ENCODE data around the gene LMNTD2. TPM values are rescaled to one million over a fixed set of nuclear protein-coding genes. Genes with fewer than 3 reads are reported as not detected.

LMNTD2 gene
- polyA plus RNA-seq, 2 of the 4 experiments (the other 2 are of a cell fraction) = 2.2 to 3.5 TPM

DNA sequence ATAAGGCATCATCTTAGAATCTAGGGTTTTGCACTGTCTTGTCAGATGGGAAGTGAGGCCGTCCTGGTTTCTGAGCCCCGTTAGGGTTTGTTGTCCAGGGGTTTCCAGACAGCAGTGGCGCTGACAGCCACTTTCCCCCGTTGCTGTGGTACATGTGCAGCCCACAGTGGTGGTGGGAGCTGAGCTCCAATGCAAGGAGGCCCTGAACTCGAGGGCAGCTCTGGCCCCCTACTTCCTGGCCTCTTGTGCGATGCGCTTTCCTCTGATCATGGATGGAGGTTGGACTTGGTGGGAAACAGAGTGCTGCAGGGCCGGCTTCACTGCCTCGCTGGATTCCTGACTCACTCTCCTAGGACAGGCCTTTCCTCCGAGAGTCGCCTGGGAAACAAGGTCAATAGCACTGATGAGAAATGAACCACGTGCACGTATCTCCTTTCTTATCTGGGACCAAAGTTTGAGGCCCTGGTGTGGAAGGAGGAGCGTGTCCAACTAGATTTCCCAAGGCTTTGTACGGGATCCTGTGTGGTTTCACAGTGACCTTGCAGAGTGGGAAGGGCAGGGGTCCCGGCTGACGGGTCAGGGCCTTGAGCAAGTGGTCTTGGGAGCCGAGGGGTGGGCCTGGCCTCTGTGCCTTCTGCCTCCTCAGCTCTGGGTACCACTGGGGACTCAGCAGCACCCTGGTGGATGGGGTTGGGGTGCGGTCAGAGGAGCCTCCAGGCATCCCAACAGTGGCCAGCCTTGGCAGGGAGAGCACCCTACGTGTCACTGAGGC lies 19.5 kb upstream of the LMNTD2 start:
- WGBS (ENCODE audit: missing lambda C conversion rate) = 88% methylated on average over 18 of the region's 20 CpGs
- TF ChIP-seq, protein P1, sequence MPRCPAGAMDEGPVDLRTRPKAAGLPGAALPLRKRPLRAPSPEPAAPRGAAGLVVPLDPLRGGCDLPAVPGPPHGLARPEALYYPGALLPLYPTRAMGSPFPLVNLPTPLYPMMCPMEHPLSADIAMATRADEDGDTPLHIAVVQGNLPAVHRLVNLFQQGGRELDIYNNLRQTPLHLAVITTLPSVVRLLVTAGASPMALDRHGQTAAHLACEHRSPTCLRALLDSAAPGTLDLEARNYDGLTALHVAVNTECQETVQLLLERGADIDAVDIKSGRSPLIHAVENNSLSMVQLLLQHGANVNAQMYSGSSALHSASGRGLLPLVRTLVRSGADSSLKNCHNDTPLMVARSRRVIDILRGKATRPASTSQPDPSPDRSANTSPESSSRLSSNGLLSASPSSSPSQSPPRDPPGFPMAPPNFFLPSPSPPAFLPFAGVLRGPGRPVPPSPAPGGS (IDR thresholded peaks at IDR 0.05) = no peak
- TF ChIP-seq CHD2 (IDR thresholded peaks at IDR 0.05; ENCODE audit: low read length, partially characterized antibody) (no peak), RNF2 (IDR thresholded peaks at IDR 0.05; ENCODE audit: borderline replicate concordance, low read depth) (no peak), ZNF302 (CRISPR knock-in tag; IDR thresholded peaks at IDR 0.05) (no peak), EHF (CRISPR knock-in tag; IDR thresholded peaks at IDR 0.05) (no peak), ESRRA (IDR thresholded peaks at IDR 0.05; ENCODE audit: borderline replicate concordance, low read length) (no peak), RCOR1 (IDR thresholded peaks at IDR 0.05; ENCODE audit: low read depth, low read length) (no peak), CBX8 (IDR thresholded peaks at IDR 0.05) (no peak), RARB (CRISPR knock-in tag; IDR thresholded peaks at IDR 0.05) (no peak), TP53 (CRISPR knock-in tag; IDR thresholded peaks at IDR 0.05) (no peak), HOXB13 (CRISPR knock-in tag; IDR thresholded peaks at IDR 0.05; ENCODE audit: low read depth) (no peak), RAD21 (conservative IDR thresholded peaks at IDR 0.05 in 1 of 2, IDR thresholded peaks at IDR 0.05 in 1 of 2) (no peak), NR3C1 (IDR thresholded peaks at IDR 0.05) (no peak), NFE2L2 (conservative IDR thresholded peaks at IDR 0.05; ENCODE audit: low read length) (no peak)
- TF ChIP-seq, protein P2, sequence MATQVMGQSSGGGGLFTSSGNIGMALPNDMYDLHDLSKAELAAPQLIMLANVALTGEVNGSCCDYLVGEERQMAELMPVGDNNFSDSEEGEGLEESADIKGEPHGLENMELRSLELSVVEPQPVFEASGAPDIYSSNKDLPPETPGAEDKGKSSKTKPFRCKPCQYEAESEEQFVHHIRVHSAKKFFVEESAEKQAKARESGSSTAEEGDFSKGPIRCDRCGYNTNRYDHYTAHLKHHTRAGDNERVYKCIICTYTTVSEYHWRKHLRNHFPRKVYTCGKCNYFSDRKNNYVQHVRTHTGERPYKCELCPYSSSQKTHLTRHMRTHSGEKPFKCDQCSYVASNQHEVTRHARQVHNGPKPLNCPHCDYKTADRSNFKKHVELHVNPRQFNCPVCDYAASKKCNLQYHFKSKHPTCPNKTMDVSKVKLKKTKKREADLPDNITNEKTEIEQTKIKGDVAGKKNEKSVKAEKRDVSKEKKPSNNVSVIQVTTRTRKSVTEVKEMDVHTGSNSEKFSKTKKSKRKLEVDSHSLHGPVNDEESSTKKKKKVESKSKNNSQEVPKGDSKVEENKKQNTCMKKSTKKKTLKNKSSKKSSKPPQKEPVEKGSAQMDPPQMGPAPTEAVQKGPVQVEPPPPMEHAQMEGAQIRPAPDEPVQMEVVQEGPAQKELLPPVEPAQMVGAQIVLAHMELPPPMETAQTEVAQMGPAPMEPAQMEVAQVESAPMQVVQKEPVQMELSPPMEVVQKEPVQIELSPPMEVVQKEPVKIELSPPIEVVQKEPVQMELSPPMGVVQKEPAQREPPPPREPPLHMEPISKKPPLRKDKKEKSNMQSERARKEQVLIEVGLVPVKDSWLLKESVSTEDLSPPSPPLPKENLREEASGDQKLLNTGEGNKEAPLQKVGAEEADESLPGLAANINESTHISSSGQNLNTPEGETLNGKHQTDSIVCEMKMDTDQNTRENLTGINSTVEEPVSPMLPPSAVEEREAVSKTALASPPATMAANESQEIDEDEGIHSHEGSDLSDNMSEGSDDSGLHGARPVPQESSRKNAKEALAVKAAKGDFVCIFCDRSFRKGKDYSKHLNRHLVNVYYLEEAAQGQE (IDR thresholded peaks at IDR 0.05) = no peak
- TF ChIP-seq, protein P3, sequence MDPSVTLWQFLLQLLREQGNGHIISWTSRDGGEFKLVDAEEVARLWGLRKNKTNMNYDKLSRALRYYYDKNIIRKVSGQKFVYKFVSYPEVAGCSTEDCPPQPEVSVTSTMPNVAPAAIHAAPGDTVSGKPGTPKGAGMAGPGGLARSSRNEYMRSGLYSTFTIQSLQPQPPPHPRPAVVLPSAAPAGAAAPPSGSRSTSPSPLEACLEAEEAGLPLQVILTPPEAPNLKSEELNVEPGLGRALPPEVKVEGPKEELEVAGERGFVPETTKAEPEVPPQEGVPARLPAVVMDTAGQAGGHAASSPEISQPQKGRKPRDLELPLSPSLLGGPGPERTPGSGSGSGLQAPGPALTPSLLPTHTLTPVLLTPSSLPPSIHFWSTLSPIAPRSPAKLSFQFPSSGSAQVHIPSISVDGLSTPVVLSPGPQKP (IDR thresholded peaks at IDR 0.05; ENCODE audit: low read depth, low read length) = no peak
- H3K27ac ChIP-seq = no peak overlapping the region
- H3K4me1 ChIP-seq = peaks cover 20% of the 10 kb centered on the region
- FAIRE-seq = no peak
- CTCF ChIA-PET = interaction anchor here (1.3 to 1.8 kb wide), 2 partner anchors 75 to 143 kb away, joined by 3 to 4 read pairs; no protein-coding TSS in a partner anchor
- no peaks in the 10 kb centered on the region for H3K9me3 ChIP-seq
- POLR2A ChIA-PET = no interaction called here
- H3K4me3 ChIP-seq = no peak overlapping the region
- no peak for ATAC-seq
- DNase-seq (ENCODE audit: low read depth in 1 of 2, low spot score in 1 of 2) = no peak
- no peak overlapping the region for H3K4me2 ChIP-seq

DNA sequence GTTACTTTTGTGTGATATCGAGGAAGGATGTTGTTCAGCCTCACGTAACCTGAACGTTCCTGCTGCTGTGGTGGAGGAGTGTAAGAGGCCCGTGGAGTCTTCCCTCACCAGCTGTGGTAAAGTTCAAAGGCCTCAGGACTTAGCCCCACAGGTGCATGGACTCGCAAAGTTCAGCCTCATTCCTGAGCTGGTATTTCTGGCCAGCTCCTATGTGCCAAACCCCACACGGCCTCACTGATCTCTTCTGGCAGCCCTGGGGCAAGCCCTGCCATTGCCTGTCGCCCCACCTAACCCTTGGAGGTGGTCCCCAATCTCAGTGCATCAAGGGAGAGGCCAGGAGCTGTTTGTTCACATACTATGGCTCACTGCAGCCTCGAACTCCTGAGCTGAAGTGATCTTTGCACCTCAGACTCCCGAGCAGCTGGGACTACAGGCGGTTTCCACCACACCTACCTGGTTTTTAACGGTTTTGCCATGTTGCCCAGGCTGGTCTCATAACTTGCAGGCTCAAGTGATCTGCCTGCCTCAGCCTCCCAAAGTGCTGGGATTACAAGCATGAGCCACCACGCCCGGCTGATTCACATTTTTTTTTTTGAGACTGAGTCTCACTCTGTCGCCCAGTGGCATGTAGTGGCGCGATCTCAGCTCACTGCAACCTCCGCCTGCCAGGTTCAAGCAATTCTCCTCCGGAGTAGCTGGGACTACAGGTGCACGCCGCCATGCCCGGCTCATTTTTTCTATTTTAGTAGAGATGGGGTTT lies 17.9 kb upstream of the LMNTD2 start:
- peak overlapping the region in 1 of 2 experiments; percentile 98; a peak in 2 of 6 replicates for H3K27ac ChIP-seq
- H3K4me1 ChIP-seq = peaks cover 26% of the 10 kb centered on the region
- no peak for FAIRE-seq
- DNase-seq (ENCODE audit: low read depth in 1 of 2, low spot score in 1 of 2) = no peak
- WGBS (ENCODE audit: missing lambda C conversion rate) = 77% methylated on average over 21 of the region's 21 CpGs
- H3K9me3 ChIP-seq = no peaks in the 10 kb centered on the region
- POLR2A ChIA-PET = no interaction called here
- no peak for TF ChIP-seq ZSCAN20 (CRISPR knock-in tag; IDR thresholded peaks at IDR 0.05)
- CTCF ChIA-PET = interaction anchor here (1.1 to 1.8 kb wide), 2 partner anchors 26 to 144 kb away, joined by 4 to 7 read pairs; no protein-coding TSS in a partner anchor
- peak overlapping the region; percentile 88 for H3K4me2 ChIP-seq
- peak overlapping the region; percentile 91 for H3K4me3 ChIP-seq
- ATAC-seq = no peak
